Common myeloid progenitor, CD34-positive (primary cell): ENCODE measurements around the gene GRP.
A peak's percentile ranks its signal among the peaks of the same experiment; 100 is the strongest.

ENCODE experiments used
- CTCF ChIA-PET: fragments of 350-600 bp; sonication (Branson Sonifier 250); formaldehyde crosslinking; loops from one replicate; lab custom pipeline; 2021; ENCODE audit warnings: antibody characterized with exemption; lab: Charles Lee
- POLR2A ChIA-PET: fragments of 350-600 bp; sonication (Branson Sonifier 250); formaldehyde crosslinking; loops from one replicate; lab custom pipeline; 2021; ENCODE audit warnings: antibody characterized with exemption; lab: Charles Lee
- DNase-seq, 3 donors: peaks; one replicate each; pipeline versions ENCODE4 v3.0.0 to v3.0.0-alpha.2; 2013
- H3K27ac ChIP-seq, 2 experiments: 1 replicate in 1 of 2; 2 replicates in 1 of 2; pipeline ENCODE4 v1.7.0; 2013; ENCODE audit warnings: inconsistent platforms in 2 of 2, low read length in 2 of 2, mild to moderate bottlenecking in 2 of 2, low read depth in 1 of 2, moderate library complexity in 1 of 2; ENCODE audit not compliant: severe bottlenecking in 2 of 2, insufficient read depth in 1 of 2, poor library complexity in 1 of 2
- H3K27me3 ChIP-seq, 5 experiments: replicated peaks in 2 of 5; 1 replicate in 3 of 5; 2 replicates in 2 of 5; pipeline versions ENCODE4 v1.6.1 to v1.7.0; 2013; ENCODE audit warnings: low read length in 4 of 5, mild to moderate bottlenecking in 2 of 5, moderate library complexity in 2 of 5, inconsistent platforms in 1 of 5; ENCODE audit not compliant: insufficient read depth in 5 of 5, control insufficient read depth in 4 of 5
- H3K36me3 ChIP-seq, 4 experiments: 1 replicate in 2 of 4; 2 replicates in 2 of 4; pipeline versions ENCODE4 v1.6.1 to v1.7.0; 2013; ENCODE audit warnings: low read length in 3 of 4, control low read depth in 1 of 4, mild to moderate bottlenecking in 1 of 4; ENCODE audit not compliant: control insufficient read depth in 4 of 4, insufficient read depth in 4 of 4
- H3K4me1 ChIP-seq, 4 experiments: 1 replicate in 3 of 4; 2 replicates in 1 of 4; pipeline versions ENCODE4 v1.6.1 to v1.7.1; 2013; ENCODE audit warnings: low read length in 3 of 4, mild to moderate bottlenecking in 3 of 4, control low read depth in 1 of 4, inconsistent platforms in 1 of 4, moderate library complexity in 1 of 4; ENCODE audit not compliant: control insufficient read depth in 4 of 4, insufficient read depth in 4 of 4; ENCODE audit errors: control extremely low read depth in 1 of 4
- H3K4me3 ChIP-seq, 7 experiments: 1 replicate in 4 of 7; 2 replicates in 3 of 7; pipeline versions ENCODE4 v1.5.1 to v1.7.0; 2013; ENCODE audit warnings: mild to moderate bottlenecking in 7 of 7, low read length in 6 of 7, moderate library complexity in 6 of 7, inconsistent platforms in 2 of 7, low read depth in 2 of 7, control low read depth in 1 of 7; ENCODE audit not compliant: insufficient read depth in 4 of 7, control insufficient read depth in 1 of 7; ENCODE audit errors: extremely low read depth in 1 of 7
- H3K9me3 ChIP-seq, 5 experiments: 1 replicate in 4 of 5; 2 replicates in 1 of 5; pipeline versions ENCODE4 v1.6.1 to v1.7.1; 2013; ENCODE audit warnings: low read length in 4 of 5, mild to moderate bottlenecking in 2 of 5, inconsistent platforms in 1 of 5, low read depth in 1 of 5, moderate library complexity in 1 of 5; ENCODE audit not compliant: control insufficient read depth in 4 of 5, insufficient read depth in 2 of 5; ENCODE audit errors: control extremely low read depth in 1 of 5
- WGBS: methylation state at CpG from one replicate; pipeline ENCODE4 v1.1.5; 2013; ENCODE audit not compliant: insufficient coverage; 5-methylcytosine and 5-hydroxymethylcytosine counted together

The GRP gene

DNA sequence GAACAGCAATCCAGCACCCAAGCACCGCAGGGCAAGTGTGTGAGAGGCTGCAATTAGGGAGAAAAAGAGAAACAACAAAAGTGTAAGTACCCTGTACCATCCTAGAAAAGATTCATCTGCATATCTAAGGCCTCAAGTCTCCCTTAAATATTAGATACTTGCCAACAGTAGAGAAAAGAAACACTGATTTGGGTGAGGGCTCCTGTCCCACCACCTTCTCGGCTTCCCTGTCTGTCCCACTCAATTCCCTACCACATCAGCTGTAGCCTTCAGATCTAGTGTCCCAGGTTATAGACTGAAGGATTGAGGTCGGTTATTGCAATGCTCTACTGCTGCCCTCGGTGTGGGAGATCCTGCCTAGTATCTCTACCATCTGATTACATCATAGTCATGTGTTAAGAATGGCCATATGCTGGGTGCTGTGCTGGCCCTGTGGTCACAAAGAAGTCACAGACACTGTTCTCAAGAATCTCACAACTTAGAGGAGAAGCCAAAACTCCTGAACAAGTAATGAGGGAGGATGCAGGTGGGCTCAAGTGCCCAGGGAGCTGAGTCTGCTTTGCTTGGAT is 50.8 kb downstream of the GRP start:
- H3K27me3 ChIP-seq, result peaks cover 22 to 100% (median 76%) of the 10 kb centered on the region in 5 experiments
- DNase-seq, result no peak
- peaks cover 0 to 2% (median 0%) of the 10 kb centered on the region in 5 experiments for H3K9me3 ChIP-seq
- no peaks in the 10 kb centered on the region for H3K36me3 ChIP-seq
- WGBS, result no CpG with 5 or more reads among the region's 4 CpGs
- CTCF ChIA-PET, result interaction anchor here (0.6 to 2.3 kb wide), 4 partner anchors 12 to 56 kb away, joined by 3 to 5 read pairs (median 4); no protein-coding TSS in a partner anchor
- peaks cover 0 to 42% (median 25%) of the 10 kb centered on the region in 4 experiments for H3K4me1 ChIP-seq
- H3K27ac ChIP-seq, result no peak overlapping the region
- POLR2A ChIA-PET, result no interaction called here
- no peak overlapping the region for H3K4me3 ChIP-seq

DNA sequence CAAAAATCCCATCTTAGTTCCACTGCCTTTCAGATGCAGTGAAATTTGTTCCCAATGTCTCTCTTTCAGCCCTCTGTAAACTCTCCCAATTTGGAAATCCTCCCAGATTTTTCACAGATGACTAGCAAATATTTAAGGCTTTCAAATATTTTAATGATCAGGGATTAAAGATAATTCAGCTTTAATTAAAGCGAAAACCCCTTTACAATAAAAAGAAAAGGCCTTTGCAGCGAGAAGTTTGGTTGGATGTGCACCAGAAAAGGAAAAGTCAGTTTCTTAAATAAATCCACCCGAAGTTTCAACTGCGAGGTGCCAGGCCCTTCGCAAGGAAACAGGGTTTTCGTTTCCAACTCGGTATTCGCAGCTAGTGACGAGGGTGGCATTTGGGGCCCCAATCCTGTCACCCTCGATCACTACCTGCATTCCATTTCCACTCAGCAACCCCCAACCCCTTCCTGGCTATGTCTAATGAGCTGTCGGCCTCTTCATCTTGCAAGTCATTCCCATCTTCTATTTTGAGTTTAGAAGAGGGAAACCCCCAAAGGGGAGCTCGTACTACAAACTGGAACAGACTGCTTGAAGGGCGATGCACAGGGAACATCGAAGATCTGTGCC is 51.8 kb downstream of the GRP start:
- Histone ChIP-seq H3K27me3 (peaks cover 15 to 100% (median 77%) of the 10 kb centered on the region in 5 experiments), H3K4me1 (peaks cover 0 to 42% (median 24%) of the 10 kb centered on the region in 4 experiments), H3K36me3 (no peaks in the 10 kb centered on the region), H3K4me3 (peak overlapping the region in 2 of 7 experiments; percentile 55 to 71), H3K27ac (no peak overlapping the region), H3K9me3 (no peaks in the 10 kb centered on the region)
- 7% methylated on average over 12 of the region's 14 CpGs for WGBS
- CTCF ChIA-PET, result interaction anchor here (0.6 to 2.3 kb wide), 5 partner anchors 11 to 131 kb away, joined by 3 to 6 read pairs (median 5); no protein-coding TSS in a partner anchor
- no peak for DNase-seq
- POLR2A ChIA-PET, result no interaction called here

DNA sequence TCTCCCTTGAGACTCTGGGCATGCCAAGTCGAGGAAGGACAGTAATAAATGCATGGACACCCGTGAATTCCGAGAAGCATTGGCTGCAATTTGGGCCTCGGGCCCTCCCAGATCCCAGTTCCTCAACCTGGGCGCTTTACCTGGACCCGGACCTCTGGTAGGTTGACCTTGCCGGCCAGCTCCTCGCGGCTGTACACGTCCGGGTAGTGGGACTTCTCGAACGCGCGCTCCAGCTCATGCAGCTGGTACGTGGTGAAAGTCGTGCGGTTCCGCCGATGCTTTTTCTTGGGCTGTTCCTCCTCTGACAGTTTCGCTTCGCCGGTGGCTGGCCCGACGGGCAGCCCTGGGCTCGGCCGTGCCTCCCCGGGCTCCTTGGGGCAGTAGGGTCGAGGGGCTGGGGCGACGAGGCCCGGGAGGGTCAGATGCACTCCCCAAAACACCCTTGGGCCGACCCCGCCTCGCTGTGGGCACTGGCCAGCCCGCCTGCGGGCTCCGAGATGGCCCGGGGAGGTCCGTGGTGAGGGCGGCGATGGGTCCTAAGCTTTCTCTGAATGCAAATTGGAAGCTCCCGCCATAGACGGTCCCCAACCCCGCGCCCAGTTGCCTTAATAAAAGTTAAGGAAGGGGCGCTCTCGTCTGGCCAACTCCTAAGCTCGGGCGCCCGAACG is 52.4 kb downstream of the GRP start:
- Histone ChIP-seq H3K27me3 (peaks cover 12 to 100% (median 72%) of the 10 kb centered on the region in 5 experiments), H3K4me1 (peaks cover 0 to 42% (median 24%) of the 10 kb centered on the region in 4 experiments), H3K9me3 (no peaks in the 10 kb centered on the region), H3K4me3 (peak overlapping the region in 3 of 7 experiments; percentile 50 to 71 (median 55)), H3K36me3 (no peaks in the 10 kb centered on the region), H3K27ac (no peak overlapping the region)
- WGBS, result 2% methylated on average over 51 of the region's 52 CpGs
- DNase-seq, result peak in 2 of 3 donors; percentile 50 to 54
- POLR2A ChIA-PET, result no interaction called here
- CTCF ChIA-PET, result interaction anchor here (1.0 to 2.3 kb wide), 7 partner anchors 9 to 130 kb away, joined by 3 to 7 read pairs (median 5); no protein-coding TSS in a partner anchor

DNA sequence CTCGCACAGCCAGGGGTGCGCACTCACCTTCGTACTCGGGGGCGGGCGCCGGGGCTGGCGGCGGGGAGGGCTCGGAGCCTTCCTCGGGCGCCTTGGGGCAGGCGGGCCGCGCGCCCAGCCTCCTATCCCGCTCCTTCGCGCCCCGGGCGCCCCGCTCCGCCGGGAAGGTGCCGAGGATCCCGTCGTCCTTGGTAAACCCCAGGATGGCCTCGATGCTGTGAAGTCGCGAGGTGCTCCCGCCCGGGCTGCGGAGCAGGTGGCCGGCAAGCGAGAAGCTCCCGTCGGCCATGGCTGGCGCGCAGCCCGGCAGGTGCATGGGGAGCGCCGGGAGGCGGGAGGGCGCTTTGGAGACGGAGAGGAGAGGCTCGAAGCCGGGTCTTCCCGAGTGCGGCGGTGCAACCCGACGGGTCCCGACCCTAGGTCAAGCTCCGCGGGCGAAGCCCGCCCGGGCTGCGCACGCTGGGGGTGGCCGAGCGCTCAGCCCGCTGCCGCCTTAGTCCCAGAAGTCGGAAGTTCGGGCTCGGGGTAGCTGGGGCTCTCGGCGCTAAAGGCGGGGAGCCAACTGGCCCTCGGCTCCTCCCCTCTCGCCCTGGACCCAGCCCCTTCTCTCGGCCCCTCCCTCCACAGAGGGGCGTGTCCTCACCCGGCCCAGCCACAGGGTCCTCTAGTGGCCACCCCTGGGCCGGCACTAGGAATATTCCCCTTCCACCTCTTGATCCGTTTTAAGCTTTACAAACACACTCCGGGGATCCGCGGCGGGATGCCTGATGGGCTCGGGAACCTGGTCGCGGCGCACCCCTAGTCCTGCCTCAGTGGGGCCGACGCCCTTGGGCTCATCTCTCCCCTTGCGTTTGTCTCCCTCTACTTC is 53.2 kb downstream of the GRP start, which contains the start of gene RAX:
Gene RAX (minus strand): TSS at position 564 of the 868 bp plus-strand sequence. CDS start 248 bp downstream, at position 316.
- WGBS, result under 1% methylated on average over 67 of the region's 88 CpGs
- H3K4me3 ChIP-seq, result peak within 1 kb of the TSS in 5 of 7 experiments; percentile 6 to 71 (median 50)

DNA sequence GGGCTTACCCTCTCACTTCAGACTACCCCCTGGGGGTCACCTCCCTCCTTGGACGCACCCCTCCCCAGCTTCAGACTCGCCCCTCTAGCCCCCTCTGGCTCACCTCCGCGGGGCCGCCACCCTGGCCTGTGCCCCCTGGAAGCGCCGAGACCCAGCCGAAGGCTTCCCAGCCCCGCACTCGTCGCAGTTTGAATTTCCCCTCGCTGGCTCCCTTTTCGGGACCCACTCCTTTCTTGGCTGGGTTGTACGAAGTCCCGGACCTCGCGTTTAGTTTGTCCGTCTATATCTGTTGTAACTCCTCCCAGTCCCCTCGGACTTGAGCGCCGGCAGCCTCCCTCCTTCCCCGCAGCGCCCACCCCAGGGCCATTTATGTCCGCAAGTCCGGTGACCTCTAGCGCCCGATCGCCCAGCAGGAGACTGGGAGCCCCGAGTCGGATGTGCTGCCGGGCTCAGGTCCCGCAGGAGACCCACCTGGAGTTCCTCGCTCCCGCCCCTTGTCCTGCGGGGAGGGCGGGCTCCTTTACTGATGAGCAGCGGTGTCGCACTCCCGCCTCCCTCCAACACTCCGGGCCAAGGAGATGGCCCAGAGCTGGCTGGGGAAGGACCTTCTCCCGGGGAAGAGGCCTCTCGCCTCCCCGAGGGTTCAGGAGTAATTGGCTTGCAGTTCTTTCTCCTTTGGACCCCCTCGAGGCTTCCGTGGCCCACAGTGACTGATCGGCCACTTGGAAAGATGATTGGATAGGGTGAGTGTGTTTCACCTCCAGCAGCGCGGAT is 54.0 kb downstream of the GRP start:
- peaks cover 16 to 97% (median 67%) of the 10 kb centered on the region in 5 experiments for H3K27me3 ChIP-seq
- POLR2A ChIA-PET, result no interaction called here
- H3K27ac ChIP-seq, result no peak overlapping the region
- CTCF ChIA-PET, result interaction anchor here (1.0 to 1.9 kb wide), 3 partner anchors 10 to 25 kb away, joined by 4 to 8 read pairs (median 7); no protein-coding TSS in a partner anchor
- H3K4me1 ChIP-seq, result peaks cover 0 to 32% (median 16%) of the 10 kb centered on the region in 4 experiments
- peak overlapping the region in 2 of 7 experiments; percentile 24 to 48 for H3K4me3 ChIP-seq
- 4% methylated on average over 42 of the region's 48 CpGs for whole genome bisulfite sequencing
- no peaks in the 10 kb centered on the region for H3K36me3 ChIP-seq
- DNase-seq, result no peak
- H3K9me3 ChIP-seq, result peaks cover 0 to 2% (median 0%) of the 10 kb centered on the region in 5 experiments

More for the DNA sequence above, 53.2 kb downstream of the GRP start, which contains the start of gene RAX:
- POLR2A ChIA-PET, result no interaction called here
- peaks cover 0 to 40% (median 21%) of the 10 kb centered on the region in 4 experiments for H3K4me1 ChIP-seq
- H3K27ac ChIP-seq, result no peak within 1 kb of the TSS
- no peaks in the 10 kb centered on the region for H3K36me3 ChIP-seq
- peaks cover 16 to 100% (median 72%) of the 10 kb centered on the region in 5 experiments for H3K27me3 ChIP-seq
- CTCF ChIA-PET, result interaction anchor here (1.0 to 2.0 kb wide), 6 partner anchors 9 to 61 kb away, joined by 3 to 8 read pairs (median 6); no protein-coding TSS in a partner anchor
- DNase-seq, result peak; percentile 61 to 73 (median 72)
- H3K9me3 ChIP-seq, result peaks cover 0 to 2% (median 0%) of the 10 kb centered on the region in 5 experiments
